Measurements from ENCODE around the gene PRRC1.

DNA sequence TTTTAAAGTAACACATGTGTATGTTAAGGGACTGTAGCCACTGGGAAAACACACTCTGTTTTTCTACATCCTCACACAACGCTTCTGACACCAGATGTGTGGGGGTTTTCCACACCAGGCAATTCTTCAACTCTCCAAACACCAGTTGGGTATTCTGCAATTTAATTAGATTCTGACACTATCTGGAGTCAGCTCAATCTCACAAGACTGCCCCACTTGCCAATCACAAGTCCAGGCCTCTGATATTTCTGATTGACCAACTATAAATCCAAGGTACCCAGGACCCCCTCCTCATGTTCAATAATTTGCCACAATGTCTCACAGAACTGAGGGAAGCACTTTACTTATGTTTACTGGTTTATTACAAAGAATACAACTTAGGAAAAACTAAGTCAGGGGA lies 70.9 kb downstream of the PRRC1 start:
- TF ChIP-seq, protein P1, sequence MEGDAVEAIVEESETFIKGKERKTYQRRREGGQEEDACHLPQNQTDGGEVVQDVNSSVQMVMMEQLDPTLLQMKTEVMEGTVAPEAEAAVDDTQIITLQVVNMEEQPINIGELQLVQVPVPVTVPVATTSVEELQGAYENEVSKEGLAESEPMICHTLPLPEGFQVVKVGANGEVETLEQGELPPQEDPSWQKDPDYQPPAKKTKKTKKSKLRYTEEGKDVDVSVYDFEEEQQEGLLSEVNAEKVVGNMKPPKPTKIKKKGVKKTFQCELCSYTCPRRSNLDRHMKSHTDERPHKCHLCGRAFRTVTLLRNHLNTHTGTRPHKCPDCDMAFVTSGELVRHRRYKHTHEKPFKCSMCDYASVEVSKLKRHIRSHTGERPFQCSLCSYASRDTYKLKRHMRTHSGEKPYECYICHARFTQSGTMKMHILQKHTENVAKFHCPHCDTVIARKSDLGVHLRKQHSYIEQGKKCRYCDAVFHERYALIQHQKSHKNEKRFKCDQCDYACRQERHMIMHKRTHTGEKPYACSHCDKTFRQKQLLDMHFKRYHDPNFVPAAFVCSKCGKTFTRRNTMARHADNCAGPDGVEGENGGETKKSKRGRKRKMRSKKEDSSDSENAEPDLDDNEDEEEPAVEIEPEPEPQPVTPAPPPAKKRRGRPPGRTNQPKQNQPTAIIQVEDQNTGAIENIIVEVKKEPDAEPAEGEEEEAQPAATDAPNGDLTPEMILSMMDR (IDR thresholded peaks at IDR 0.05): no peak
- TF ChIP-seq EP300 (IDR thresholded peaks at IDR 0.05): no peak

Measured in gastroesophageal sphincter (tissue), 3 donors.